Trophoblast cell (in vitro differentiated cells and primary cell): ENCODE data around the gene PHIP.

ENCODE experiments used
- DNase-seq, 2 donors: peaks; one replicate each; pipeline ENCODE4 v3.0.0-alpha.2; 2016
- H2AFZ ChIP-seq: 2 replicates; pipeline ENCODE4 v1.6.1; 2013; ENCODE audit warnings: low read length, moderate library complexity, mild to moderate bottlenecking; ENCODE audit not compliant: insufficient read depth, poor library complexity
- H2AK5ac ChIP-seq: 2 replicates; pipeline ENCODE4 v1.6.1; 2013; ENCODE audit warnings: mild to moderate bottlenecking, low read length
- H2BK120ac ChIP-seq: 2 replicates; pipeline ENCODE4 v1.6.1; 2013; ENCODE audit warnings: low read length, mild to moderate bottlenecking, moderate library complexity; ENCODE audit not compliant: insufficient read depth, poor library complexity
- H2BK12ac ChIP-seq: 2 replicates; pipeline ENCODE4 v1.6.1; 2013; ENCODE audit warnings: mild to moderate bottlenecking, low read length, moderate library complexity
- H2BK5ac ChIP-seq: 2 replicates; pipeline ENCODE4 v1.6.1; 2013; ENCODE audit warnings: low read length, low read depth, moderate library complexity, mild to moderate bottlenecking; ENCODE audit not compliant: poor library complexity
- H3K14ac ChIP-seq: 2 replicates; pipeline ENCODE4 v1.6.1; 2013; ENCODE audit warnings: mild to moderate bottlenecking, low read length
- H3K18ac ChIP-seq: 2 replicates; pipeline ENCODE4 v1.6.1; 2013; ENCODE audit warnings: mild to moderate bottlenecking, low read length
- H3K23ac ChIP-seq: 2 replicates; pipeline ENCODE4 v1.6.1; 2013; ENCODE audit warnings: low read length
- H3K27ac ChIP-seq: 2 replicates; pipeline ENCODE4 v1.5.1; 2013; ENCODE audit warnings: low read depth, mild to moderate bottlenecking, inconsistent platforms, low read length, moderate library complexity
- H3K27me3 ChIP-seq: 2 replicates; pipeline ENCODE4 v1.6.1; 2013; ENCODE audit warnings: inconsistent platforms, mild to moderate bottlenecking, low read length, moderate library complexity; ENCODE audit not compliant: insufficient read depth
- H3K36me3 ChIP-seq, 2 experiments: 1 replicate in 1 of 2; 2 replicates in 1 of 2; pipeline ENCODE4 v1.6.1; 2013; ENCODE audit warnings: low read length in 2 of 2, mild to moderate bottlenecking in 2 of 2, moderate library complexity in 1 of 2; ENCODE audit not compliant: insufficient read depth in 2 of 2, control insufficient read depth in 1 of 2
- H3K4ac ChIP-seq: 2 replicates; pipeline ENCODE4 v1.6.1; 2013; ENCODE audit warnings: low read depth, mild to moderate bottlenecking, low read length, moderate library complexity
- H3K4me1 ChIP-seq, 2 experiments: 1 replicate in 1 of 2; 2 replicates in 1 of 2; pipeline ENCODE4 v1.6.1; 2013; ENCODE audit warnings: low read length in 2 of 2, mild to moderate bottlenecking in 2 of 2, moderate library complexity in 1 of 2; ENCODE audit not compliant: insufficient read depth in 2 of 2, control insufficient read depth in 1 of 2
- H3K4me2 ChIP-seq: 2 replicates; pipeline ENCODE4 v1.6.1; 2013; ENCODE audit warnings: inconsistent platforms, mild to moderate bottlenecking, low read length, moderate library complexity
- H3K4me3 ChIP-seq: 2 replicates; pipeline ENCODE4 v1.5.1; 2013; ENCODE audit warnings: mild to moderate bottlenecking, low read depth, low read length, inconsistent platforms
- H3K79me1 ChIP-seq: one replicate; pipeline ENCODE4 v1.6.1; 2013; ENCODE audit warnings: low read length
- H3K79me2 ChIP-seq: 2 replicates; pipeline ENCODE4 v1.6.1; 2013; ENCODE audit warnings: low read length, mild to moderate bottlenecking; ENCODE audit not compliant: control insufficient read depth, insufficient read depth, poor library complexity
- H3K9ac ChIP-seq: 2 replicates; pipeline ENCODE4 v1.6.1; 2013; ENCODE audit warnings: mild to moderate bottlenecking, low read length
- H3K9me3 ChIP-seq: 2 replicates; pipeline ENCODE4 v1.6.1; 2013; ENCODE audit warnings: low read depth, mild to moderate bottlenecking, control low read depth, inconsistent platforms, low read length; ENCODE audit not compliant: insufficient read depth
- H4K12ac ChIP-seq: 2 replicates; pipeline ENCODE4 v1.6.1; 2013; ENCODE audit warnings: low read depth, mild to moderate bottlenecking, low read length, moderate library complexity
- H4K8ac ChIP-seq: 2 replicates; pipeline ENCODE4 v1.6.1; 2013; ENCODE audit warnings: low read depth, mild to moderate bottlenecking, low read length, moderate library complexity
- H4K91ac ChIP-seq: one replicate; pipeline ENCODE4 v1.6.1; 2013; ENCODE audit warnings: low read depth, mild to moderate bottlenecking, low read length, moderate library complexity
- WGBS: extraction: QIAGEN DNeasy Blood & Tissue Kit; methylation state at CpG from one replicate; pipeline ENCODE4 v1.1.7; 2013; ENCODE audit warnings: missing lambda C conversion rate; ENCODE audit not compliant: insufficient read length, insufficient coverage; ENCODE audit errors: extremely low coverage; 5-methylcytosine and 5-hydroxymethylcytosine counted together

PHIP gene

DNA sequence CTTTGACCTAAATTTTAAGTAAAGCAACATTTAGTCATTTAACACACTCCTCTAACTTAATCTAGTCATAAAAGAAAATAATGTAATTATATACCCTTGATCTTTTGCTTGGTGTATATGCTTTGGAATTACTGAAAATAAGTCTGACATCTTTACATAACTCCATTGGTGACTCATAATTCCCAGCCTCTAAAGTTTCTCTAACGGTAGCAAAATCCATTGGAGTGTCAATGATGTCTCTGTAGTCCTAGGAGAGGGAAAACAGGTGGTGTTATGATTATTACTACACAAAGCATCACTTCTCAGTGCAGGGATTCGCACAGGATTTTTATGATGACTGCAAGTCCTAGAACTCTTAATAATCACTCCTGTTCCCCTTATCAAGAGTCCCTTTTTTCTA, 130.5 kb downstream of the PHIP start:
- DNase-seq, result peak in 1 of 2 donors; percentile 43
- Histone ChIP-seq H3K9me3 (no peaks in the 10 kb centered on the region), H3K23ac (no peak overlapping the region), H2BK120ac (no peak overlapping the region), H3K4me2 (no peak overlapping the region), H3K14ac (no peak overlapping the region), H3K4me3 (no peak overlapping the region), H3K79me1 (no peaks in the 10 kb centered on the region), H3K9ac (no peak overlapping the region), H4K8ac (no peak overlapping the region), H3K36me3 (peaks cover 15 to 22% of the 10 kb centered on the region in 2 experiments), H2AK5ac (no peak overlapping the region), H2AFZ (no peak overlapping the region), H3K27ac (no peak overlapping the region), H4K12ac (no peak overlapping the region), H4K91ac (no peak overlapping the region), H2BK12ac (no peak overlapping the region), H3K27me3 (no peaks in the 10 kb centered on the region), H3K79me2 (no peaks in the 10 kb centered on the region), H3K4ac (no peak overlapping the region), H3K4me1 (no peaks in the 10 kb centered on the region), H2BK5ac (no peak overlapping the region), H3K18ac (no peak overlapping the region)
- no CpG with 5 or more reads among the region's 2 CpGs for WGBS

DNA sequence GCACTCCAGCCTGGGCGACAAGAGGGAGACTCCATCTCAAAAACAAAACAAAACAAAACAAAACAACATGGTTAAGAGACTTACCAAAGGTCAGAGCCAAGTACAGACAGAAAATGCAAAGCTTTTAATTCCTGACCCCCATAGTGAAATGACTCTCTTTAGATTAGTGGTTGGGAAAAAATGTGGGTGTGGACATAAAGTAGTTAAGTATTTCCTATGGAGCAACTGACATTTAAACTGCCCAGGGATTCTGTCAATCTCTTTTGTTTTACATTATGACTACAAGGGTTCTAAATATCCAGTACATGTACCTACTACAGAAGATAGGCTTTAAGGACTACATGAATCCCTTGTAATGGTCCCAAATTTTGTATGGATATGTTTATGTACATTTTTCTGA, 135.6 kb downstream of the PHIP start:
- H3K4ac ChIP-seq, result no peak overlapping the region
- H2AK5ac ChIP-seq, result no peak overlapping the region
- no peaks in the 10 kb centered on the region for H3K27me3 ChIP-seq
- H3K79me2 ChIP-seq, result no peaks in the 10 kb centered on the region
- no peak overlapping the region for H3K27ac ChIP-seq
- H2BK120ac ChIP-seq, result no peak overlapping the region
- H3K79me1 ChIP-seq, result no peaks in the 10 kb centered on the region
- H3K4me1 ChIP-seq, result no peaks in the 10 kb centered on the region
- H3K4me2 ChIP-seq, result no peak overlapping the region
- no peaks in the 10 kb centered on the region for H3K9me3 ChIP-seq
- WGBS, result no CpG with 5 or more reads among the region's 1 CpG
- DNase-seq, result no peak
- H2BK5ac ChIP-seq, result no peak overlapping the region
- no peak overlapping the region for H3K23ac ChIP-seq
- H4K12ac ChIP-seq, result no peak overlapping the region
- no peak overlapping the region for H4K91ac ChIP-seq
- H3K4me3 ChIP-seq, result no peak overlapping the region
- peaks cover 3 to 9% of the 10 kb centered on the region in 2 experiments for H3K36me3 ChIP-seq
- H4K8ac ChIP-seq, result no peak overlapping the region
- no peak overlapping the region for H3K9ac ChIP-seq
- no peak overlapping the region for H3K18ac ChIP-seq
- H2BK12ac ChIP-seq, result no peak overlapping the region
- no peak overlapping the region for H2AFZ ChIP-seq
- no peak overlapping the region for H3K14ac ChIP-seq

DNA sequence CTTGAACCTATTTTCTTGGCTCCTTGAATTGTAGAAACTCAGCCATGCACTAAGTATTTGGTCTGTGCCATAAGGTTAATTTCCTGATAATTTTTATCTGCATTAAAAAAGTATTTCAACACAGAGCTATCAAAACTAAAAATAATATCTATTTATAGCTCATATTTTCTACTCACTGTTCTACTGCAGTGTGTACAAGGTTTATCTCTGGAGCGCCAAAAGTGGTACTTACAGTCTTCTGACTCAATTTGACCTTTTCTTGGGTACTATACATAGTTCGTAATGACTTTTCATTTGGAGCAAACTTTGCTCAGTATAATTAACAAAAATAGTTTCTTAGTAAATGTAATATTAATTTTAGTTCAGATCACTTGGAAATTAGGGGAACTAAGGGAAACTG, 141.5 kb downstream of the PHIP start:
- Histone ChIP-seq H4K91ac (no peak overlapping the region), H2AFZ (no peak overlapping the region), H3K4me2 (no peak overlapping the region), H2BK12ac (no peak overlapping the region), H2BK120ac (no peak overlapping the region), H2AK5ac (no peak overlapping the region), H3K79me1 (no peaks in the 10 kb centered on the region), H4K12ac (no peak overlapping the region), H3K4me3 (no peak overlapping the region), H3K4ac (no peak overlapping the region), H3K14ac (no peak overlapping the region), H3K36me3 (peaks cover 0 to 2% of the 10 kb centered on the region in 2 experiments), H4K8ac (no peak overlapping the region), H3K79me2 (no peaks in the 10 kb centered on the region), H3K27me3 (no peaks in the 10 kb centered on the region), H3K23ac (no peak overlapping the region), H3K4me1 (no peaks in the 10 kb centered on the region), H3K27ac (no peak overlapping the region), H3K18ac (no peak overlapping the region), H2BK5ac (no peak overlapping the region), H3K9me3 (no peaks in the 10 kb centered on the region), H3K9ac (no peak overlapping the region)
- WGBS, result no CpG with 5 or more reads among the region's 2 CpGs
- no peak for DNase-seq

DNA sequence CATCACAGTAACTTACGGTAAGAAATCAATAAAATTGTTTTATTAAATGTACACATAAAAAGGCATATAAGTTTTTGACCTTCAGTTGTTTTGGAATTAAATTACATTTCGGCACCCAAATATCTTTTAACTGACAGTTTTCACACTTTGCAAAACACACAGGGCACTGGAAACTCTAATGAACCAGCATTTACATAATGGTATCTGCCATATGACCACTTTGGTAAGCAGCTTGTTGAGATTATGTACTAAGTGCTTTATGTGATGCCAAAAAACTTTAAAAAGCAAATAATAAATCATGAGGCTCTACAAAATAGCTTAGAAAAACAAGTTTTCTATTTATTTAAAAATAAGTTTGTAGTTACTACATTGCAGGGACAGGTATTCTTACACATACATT, 142.5 kb downstream of the PHIP start:
- no peak for DNase-seq
- H2AFZ ChIP-seq, result no peak overlapping the region
- H2BK120ac ChIP-seq, result no peak overlapping the region
- no peak overlapping the region for H2AK5ac ChIP-seq
- no peak overlapping the region for H3K9ac ChIP-seq
- no CpG with 5 or more reads among the region's 2 CpGs for WGBS
- H3K36me3 ChIP-seq, result no peaks in the 10 kb centered on the region
- H3K9me3 ChIP-seq, result no peaks in the 10 kb centered on the region
- no peak overlapping the region for H2BK12ac ChIP-seq
- no peak overlapping the region for H3K4ac ChIP-seq
- H3K79me2 ChIP-seq, result no peaks in the 10 kb centered on the region
- H3K27ac ChIP-seq, result no peak overlapping the region
- no peak overlapping the region for H3K4me3 ChIP-seq
- H4K91ac ChIP-seq, result no peak overlapping the region
- H3K4me1 ChIP-seq, result no peaks in the 10 kb centered on the region
- H3K4me2 ChIP-seq, result no peak overlapping the region
- no peak overlapping the region for H3K14ac ChIP-seq
- H2BK5ac ChIP-seq, result no peak overlapping the region
- H3K27me3 ChIP-seq, result no peaks in the 10 kb centered on the region
- H4K8ac ChIP-seq, result no peak overlapping the region
- H4K12ac ChIP-seq, result no peak overlapping the region
- H3K18ac ChIP-seq, result no peak overlapping the region
- H3K23ac ChIP-seq, result no peak overlapping the region
- no peaks in the 10 kb centered on the region for H3K79me1 ChIP-seq
